Esophagus squamous epithelium (tissue), 4 donors: ENCODE measurements around the gene MANSC4.

Experiments
- POLR2A ChIP-seq, 4 donors: fragments of 450-650 bp; IDR thresholded peaks; one replicate each; pipeline ENCODE4 v1.6.1; 2017; ENCODE audit warnings: antibody characterized with exemption in 4 of 4, mild to moderate bottlenecking in 4 of 4, moderate library complexity in 3 of 4
- TF ChIP-seq, protein P1 (sequence below), 6 experiments: fragments of 450-650 bp in 4 of 6; fragments of 200-600 bp in 2 of 6; sonication (generic) in 2 of 6; IDR thresholded peaks; one replicate each; pipeline ENCODE4 v1.5.1; 2016 to 2019; ENCODE audit warnings: antibody characterized with exemption in 6 of 6, mild to moderate bottlenecking in 4 of 6, moderate library complexity in 4 of 6

DNA sequence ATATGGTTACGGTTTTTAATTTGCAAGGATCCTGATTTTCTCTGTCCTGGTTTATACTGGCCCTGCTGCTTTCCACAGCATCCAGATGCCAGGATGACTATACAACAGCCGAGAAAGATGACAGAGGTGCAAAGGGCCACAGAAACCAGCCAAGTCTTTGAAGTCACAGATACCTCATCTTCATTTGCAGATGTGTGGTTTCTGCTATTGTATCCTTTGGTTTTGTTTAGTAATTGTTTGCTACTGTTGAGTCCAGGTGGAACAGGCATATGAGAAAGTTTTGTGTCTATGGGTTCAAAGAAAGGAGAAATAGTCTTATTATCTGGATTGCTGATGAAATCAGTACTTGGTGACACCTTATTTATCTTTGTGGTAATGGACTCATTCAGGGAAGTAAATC lies 17.3 kb downstream of the MANSC4 start:
- TF ChIP-seq, protein P1, sequence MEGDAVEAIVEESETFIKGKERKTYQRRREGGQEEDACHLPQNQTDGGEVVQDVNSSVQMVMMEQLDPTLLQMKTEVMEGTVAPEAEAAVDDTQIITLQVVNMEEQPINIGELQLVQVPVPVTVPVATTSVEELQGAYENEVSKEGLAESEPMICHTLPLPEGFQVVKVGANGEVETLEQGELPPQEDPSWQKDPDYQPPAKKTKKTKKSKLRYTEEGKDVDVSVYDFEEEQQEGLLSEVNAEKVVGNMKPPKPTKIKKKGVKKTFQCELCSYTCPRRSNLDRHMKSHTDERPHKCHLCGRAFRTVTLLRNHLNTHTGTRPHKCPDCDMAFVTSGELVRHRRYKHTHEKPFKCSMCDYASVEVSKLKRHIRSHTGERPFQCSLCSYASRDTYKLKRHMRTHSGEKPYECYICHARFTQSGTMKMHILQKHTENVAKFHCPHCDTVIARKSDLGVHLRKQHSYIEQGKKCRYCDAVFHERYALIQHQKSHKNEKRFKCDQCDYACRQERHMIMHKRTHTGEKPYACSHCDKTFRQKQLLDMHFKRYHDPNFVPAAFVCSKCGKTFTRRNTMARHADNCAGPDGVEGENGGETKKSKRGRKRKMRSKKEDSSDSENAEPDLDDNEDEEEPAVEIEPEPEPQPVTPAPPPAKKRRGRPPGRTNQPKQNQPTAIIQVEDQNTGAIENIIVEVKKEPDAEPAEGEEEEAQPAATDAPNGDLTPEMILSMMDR (IDR thresholded peaks at IDR 0.05): no peak
- no peak for TF ChIP-seq POLR2A (IDR thresholded peaks at IDR 0.05)
